HG02970 (cell line): ENCODE measurements around the gene ZNF777.

Experiments used
- ATAC-seq: cut with Tn5 transposase; IDR thresholded peaks from one replicate; pipeline ENCODE4 v1.9.1; 2021; ENCODE audit warnings: mild to moderate bottlenecking, moderate library complexity, moderate number of reproducible peaks; ENCODE audit not compliant: unreplicated experiment, low FRiP score

Gene ZNF777

DNA sequence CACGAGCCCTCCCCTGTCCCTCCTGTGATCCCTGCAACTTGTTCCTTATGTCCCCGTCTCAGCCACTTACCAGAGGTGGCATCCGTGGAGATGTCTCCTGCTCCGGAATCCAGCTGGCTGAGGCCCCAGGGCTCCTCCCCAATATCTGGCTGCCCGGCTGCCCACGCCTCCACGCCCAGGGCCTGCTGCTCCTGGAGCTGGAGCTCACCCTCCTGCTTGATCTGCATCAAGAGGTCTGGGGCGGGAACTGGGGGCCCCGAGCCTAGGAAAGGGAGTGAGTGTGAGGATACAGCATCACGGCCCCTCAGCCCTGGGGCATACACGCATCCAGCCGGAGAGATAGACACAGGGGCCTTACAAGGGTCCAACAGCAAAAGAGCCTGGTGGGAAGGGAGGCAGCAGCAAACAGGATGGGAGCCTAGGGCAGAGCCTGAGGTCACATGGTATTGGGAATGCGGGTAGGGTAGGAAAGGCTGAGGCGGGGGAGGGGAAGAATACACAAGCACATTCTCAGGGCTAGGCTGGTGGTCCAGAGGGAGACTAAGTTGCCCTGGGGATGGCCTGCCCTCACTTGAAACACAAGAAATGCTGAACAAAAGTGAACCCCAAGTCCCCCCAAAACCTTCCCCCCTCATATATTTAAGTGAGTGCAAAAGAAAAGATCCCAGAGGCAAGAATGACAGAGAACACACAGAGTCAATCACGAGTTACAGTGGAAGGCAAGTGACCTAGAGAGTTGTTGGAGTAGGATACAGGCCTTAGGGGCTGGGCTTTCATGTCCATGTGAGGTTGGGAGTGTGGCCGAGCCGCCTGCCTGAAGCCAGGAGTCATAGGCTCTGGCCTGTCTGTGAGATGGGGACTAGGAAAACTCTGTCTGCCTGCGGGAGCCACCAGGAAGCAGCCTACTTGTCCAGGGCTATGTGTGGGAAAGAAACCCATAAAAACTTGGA lies 16.9 kb upstream of the ZNF777 start:
- ATAC-seq = no peak

DNA sequence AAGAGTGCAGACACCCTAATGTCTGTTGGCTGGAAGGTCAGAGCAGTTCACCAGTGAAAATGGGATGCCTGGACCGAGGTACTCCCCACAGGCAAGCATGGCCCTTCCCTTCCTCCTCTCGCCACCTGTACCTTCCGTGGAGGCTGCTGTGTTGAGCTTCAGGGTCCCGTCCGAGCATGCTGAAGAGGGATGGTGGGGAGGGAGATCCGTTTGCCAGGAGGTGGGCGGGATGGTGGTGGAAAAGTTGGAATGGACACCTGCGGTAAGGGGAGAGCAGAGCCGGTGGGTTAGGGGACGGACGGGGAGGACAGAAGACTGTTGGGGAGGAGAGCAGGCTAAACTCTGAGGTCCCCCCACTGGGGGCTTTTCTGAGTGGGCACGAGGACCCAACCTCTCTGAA lies 15.9 kb upstream of the ZNF777 start:
- ATAC-seq = no peak

DNA sequence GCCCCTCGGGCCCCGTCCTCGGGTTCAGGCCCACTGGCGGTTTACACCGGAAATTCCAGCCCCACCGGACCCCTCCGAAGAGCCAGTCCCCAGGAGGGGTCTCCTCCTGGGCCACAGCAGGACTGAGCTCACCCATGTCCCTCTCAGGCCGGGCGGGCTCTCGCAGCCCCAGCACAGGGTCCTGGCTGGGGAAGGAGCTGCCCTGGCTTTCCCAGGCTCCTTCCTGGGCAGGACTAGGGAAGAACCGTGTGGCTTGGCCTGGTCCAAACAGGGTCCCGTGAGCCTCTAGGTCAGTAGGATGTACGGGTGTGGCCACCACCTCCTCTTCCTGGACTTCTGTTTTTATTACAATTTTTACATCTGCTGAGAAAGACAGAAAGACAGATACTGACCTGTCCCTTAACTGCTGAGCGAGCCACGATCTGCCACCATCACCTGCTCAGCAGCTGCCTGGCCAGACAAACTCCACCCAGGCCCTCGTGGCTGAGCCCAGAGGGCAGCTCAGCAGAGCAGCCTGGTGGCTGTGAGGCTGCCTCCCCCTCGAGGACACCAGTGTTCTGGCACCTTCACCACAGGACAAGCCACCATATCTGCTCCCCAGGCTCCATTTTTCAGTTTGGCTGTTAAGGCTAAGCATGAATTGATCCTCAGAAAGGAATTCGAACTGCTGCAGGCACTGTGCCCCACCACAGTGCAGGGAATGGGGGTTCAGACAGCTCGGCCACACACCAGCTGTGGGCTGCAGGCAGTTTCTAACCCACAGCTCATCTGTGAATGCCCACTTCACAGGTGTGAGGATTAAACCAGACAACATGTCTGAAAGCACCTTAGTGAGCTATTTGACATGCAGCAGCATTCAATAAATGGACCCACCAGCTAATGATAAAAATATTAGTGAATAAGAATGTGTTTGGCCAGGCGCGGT lies 14.5 kb upstream of the ZNF777 start:
- no peak for ATAC-seq

DNA sequence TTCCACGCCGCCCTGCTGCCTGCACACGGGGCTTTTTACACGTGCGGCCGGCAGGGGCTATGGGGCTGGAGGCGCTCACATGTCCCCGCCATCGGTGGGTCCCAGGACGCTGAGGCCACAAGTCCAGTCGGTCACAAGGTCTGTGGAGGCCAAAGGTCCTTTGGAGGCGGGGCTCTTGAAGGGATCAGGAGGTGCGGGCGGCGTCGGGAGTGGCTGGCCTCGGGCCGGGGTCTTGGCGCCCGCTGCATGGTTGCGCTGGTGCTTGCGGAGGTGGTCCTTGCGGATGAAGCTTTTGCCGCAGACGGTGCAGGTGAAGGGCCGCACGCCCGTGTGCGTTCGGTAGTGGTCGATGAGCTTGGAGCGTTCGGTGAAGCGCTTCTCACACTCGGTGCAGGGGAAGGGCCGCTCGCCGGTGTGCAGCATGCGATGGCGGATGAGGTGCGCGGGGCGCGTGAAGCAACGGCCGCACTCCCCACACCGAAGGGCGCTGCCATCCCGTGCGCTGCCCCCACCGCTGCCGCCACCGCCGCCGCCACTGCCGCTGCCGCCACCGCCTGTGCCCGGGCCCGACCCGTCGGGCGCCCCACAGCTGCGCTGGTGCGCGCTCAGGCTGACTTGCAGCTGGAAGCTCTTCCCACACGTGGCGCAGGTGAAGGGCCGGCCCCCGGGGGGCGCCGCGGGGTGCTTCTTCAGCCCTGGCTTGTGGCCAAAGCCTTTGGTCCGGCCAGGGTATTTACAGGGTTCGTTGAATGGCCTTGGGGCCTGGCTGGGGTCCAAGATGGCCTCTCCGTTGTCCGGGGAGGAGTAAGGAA lies 13.7 kb upstream of the ZNF777 start:
- no peak for ATAC-seq

DNA sequence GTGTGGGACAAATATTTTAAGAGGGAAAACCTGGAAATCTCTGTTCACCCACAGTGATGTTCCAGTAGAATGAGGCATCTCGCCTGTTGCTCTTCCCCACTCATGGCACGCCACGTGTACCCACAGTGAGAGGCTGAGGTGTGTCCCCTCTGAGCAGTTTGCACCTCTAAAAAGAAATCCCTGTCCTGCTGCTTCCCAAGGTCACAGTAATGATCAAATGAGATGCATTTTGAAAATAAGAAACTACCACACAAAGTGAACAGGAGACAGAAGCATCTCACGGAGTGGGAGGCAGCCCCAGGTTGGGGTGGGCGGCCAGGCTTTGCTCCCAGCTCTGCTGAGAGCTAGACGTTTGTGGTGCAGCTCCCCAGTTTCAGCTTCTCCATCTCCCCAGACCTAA lies 12.4 kb upstream of the ZNF777 start:
- no peak for ATAC-seq

DNA sequence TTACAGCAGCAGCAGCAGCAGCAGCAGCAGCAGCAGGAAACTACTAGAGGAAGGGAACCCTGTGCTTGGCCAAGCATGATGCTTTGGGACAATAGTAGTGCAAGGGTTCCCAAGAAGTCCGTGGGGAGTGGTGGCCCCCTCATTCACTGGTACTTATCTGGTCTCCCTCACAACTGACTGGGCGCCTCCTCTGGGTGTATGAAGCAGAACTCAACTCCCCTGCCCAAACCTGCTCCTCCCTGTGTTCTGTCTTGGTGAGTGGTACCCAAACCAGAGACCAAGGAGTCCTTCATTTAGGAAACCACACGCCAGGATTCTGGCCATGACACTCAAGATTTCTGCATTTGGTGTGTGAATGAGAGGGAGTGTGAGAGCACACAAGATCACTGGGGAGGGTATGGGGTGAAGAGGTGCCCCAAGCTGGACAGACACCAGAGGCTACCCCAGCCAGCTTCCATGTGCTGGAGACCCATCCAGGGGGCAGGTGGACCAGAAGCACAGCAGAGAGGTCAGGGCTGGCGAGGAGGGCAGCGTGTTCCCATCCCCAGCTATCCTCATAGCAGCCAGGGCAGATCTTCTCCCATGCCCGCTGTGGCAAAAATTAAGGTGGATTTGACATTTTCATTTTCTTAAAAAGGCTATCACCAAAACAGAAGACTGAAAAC lies 10.6 kb upstream of the ZNF777 start:
- ATAC-seq = no peak

DNA sequence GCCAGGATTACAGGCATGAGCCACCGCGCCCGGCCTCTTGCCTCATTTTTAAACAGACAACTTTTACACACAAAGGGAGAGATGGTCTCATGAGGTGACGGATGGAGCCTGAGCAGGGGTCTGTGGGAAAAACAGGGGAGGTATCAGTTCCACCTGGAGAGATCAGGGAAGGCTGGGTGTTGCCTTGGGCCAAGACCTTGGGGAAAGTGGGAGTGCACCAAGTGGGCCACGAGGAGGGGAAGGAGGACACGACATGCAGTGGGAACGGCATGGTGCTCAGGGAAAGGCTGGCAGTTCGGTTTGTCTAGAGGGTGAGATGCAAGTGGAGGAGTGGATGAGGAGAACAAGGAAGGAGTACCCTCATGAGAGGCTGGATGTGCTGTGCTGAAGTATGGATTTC lies 8.9 kb upstream of the ZNF777 start:
- no peak for ATAC-seq

DNA sequence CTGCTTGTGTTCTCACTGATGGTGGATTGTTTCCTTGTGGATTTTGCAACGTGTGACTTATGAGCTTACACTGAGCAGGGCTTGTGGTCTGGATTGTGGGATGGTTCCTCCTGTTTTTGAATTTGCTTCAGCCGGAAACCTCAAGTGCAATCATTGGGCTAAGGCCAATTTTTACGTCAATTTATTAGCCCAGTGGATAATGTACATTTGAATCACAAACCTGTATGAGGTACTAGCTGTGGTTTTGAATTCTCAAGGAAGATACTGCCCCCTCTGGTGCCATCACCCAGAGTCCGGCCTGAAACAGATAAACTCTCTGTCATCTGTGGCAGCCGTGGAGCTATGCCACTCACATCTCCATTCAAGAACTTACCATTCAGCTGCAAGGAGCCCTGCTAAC lies 7.3 kb upstream of the ZNF777 start:
- no peak for ATAC-seq

DNA sequence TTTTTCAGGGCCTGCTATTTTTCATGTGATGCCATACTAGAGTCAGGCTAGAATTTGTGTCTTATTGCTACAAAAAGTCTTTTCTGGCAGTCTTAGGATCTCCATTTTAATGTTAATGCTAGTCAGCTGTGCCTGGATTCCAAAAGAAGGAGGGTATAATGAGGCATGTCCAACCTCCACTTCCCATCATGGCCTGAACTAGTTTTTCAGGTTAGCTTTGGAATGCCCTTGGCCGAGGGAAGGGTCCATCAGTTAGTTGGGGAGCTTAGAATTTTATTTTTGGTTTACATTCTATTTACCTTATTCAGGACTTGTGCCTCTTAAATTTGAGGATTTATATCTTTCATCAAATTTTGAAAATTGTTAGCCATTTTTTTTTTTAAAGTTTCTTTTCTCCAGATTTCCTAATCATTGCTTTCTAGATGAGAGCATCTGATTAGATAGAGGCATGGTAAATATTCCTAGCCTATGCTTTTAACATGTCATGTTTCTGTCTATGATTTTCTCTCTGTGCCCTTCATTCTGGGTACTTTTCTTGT lies 6.5 kb upstream of the ZNF777 start:
- no peak for ATAC-seq

DNA sequence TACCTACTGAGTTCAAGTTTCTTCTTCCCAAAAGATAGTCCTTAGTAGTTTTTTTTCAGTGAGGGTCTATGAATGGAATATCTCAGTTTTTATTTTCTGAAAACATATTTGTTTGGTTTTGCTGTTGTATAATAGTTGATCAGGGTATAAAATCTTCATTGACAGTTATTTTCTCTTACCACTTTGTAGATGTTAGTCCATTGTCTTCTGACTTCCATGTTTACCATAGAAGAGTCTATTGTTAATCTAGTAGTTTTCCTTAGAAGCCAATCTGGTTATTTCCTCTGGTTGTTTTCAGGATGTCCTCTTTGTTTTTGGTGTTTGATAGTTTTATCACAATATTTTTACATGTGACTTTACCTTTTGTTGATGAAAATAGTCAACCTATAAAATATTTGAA lies 5.5 kb upstream of the ZNF777 start:
- no peak for ATAC-seq

DNA sequence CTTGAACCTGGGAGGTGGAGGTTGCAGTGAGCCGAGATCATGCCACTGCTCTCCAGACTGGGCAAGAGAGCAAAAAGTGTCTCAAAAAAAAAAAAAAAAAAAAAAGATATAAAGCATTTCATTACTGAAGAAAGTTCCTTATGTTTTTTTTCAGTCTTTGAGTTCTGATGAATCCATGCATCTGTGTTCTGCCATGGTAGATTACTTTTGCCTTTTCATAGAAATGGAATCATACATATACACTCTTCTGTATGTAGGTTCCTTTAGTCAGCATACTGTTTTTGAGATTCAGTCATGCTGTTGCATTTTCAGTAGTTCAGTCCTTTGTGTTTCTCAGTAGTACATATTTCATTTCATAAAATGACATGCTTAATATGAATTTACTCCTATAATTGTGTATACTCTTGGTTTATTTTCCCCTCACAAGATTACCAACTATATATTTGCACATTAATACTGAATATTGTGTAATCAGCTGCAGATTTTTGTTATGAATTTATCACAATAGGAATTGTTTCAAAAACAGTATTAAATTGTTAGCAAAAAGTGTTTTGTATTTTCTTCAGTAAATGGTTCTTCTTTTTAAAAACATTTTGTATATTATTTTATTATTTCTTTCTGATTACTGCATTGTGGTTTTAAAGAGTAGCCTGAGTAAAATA lies 2.8 kb upstream of the ZNF777 start:
- ATAC-seq = no peak

DNA sequence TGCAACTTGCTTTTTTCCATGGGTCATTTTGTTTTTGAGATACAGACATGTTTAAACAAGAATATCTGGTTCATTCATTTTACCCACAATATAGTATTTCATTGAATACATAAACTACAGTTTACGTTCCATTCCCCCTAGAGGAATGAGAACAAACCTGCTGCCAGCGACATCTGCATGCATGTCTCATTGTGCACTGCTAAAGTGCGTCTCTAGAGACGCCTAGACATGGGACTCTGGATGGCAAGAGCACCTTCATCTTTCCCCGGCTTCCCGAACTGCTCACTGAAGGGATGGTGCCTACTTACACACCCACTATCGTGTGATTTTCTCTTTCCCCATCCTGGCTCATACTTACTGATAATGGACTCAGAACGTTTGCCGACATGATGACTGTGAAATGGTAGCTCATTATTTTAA lies 1.2 kb upstream of the ZNF777 start:
- ATAC-seq = no peak

DNA sequence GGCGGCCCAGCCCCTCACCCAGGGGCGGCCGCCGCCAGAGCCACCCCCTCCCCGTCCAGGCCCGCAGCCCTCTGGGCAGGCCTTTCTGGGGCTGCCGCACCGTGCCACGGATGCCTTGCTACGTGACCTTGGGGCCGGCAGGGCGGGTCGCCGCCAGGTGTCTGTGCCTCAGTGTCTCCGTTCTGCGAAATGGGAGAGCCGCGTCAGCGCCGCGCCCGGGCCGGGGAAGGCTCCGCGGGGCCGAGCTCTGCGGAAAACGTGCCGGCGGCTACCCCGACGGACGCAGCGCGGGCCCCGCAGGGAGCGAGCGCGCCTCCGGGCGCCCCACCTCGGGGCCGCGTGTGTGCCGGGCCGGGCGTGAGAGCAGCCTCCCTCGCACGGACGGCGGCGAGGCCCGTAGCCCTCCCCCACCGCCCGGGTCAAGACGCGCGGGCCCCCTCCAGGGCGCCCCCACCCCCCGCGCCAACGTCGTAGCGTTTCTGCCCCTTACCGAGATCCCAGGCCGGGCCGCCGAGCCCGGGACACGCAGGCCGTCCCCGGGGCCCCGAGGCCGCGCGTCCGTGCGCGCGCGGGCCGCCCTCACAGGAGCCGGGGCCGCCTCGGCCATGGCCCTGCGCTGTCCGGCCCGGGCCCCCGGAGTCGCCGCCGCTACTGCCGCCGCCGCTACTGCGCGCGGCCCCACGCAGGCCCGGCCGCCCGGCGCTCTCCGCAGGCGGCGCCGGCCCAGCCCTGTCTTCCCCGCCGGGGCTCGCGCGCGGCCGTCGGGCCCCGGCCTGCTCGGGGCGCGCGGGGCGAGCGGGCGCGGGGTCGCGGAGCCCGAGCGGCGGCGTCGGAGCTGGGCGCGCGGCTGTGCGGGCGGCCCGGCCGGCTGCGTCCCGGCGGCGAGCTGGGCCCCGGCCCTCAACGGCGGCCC lies 1.1 kb downstream of the ZNF777 start:
- peak; percentile 37 for ATAC-seq

DNA sequence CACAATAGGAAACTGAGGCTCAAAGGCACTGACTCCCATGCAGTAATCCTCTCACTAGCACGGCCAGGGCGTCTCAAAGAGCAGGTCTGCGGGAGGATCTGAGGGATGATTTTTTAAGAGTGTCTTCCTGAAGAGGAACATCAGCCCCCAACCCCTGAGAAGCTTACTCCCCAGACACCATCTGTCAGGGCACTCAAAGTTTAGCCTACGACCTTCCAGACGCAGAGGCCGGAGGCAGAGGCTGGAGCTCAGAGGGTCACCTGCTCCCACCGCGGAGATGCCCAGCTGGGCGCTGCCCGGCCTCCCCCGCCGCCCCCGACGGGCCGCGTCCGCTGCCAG lies 1.7 kb downstream of the ZNF777 start:
- no peak for ATAC-seq

DNA sequence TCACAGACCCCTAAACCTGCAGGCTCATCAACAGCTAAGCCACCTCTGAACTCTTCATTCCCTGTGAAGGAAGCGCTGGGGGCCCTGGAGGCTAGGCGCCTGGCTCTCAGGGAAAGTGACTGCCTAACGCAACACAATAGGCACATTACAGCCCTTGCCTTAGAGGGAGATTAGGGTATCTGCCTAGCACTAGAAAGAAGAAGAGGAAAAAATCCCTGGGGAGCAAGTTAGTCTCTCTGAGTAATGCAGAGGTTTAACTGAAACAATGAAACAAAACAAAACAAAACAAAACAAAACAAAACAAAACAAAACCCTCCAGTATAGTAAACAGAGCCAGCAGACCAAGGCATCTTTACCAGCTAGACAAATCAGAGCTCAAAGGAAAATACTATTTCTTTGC lies 2.6 kb downstream of the ZNF777 start:
- ATAC-seq = no peak

DNA sequence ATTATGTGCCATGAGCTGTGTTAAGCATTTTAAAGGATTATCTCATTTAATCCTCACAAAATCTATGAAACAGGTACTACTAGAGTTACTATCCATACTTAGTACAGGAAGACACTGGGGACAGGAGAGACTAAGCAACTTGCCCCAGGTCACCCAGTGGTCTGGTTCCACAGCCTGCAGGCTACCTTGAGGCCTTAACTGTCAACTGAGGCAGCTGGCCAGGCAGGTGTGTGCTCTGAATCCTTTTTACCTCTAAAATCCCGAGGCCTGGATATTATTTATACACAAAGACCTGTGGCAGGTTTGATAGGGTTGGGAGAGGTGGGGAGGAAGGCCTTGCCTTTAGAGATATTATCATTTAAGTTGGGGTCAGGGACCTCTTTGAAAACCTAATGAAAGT lies 3.1 kb downstream of the ZNF777 start:
- no peak for ATAC-seq

DNA sequence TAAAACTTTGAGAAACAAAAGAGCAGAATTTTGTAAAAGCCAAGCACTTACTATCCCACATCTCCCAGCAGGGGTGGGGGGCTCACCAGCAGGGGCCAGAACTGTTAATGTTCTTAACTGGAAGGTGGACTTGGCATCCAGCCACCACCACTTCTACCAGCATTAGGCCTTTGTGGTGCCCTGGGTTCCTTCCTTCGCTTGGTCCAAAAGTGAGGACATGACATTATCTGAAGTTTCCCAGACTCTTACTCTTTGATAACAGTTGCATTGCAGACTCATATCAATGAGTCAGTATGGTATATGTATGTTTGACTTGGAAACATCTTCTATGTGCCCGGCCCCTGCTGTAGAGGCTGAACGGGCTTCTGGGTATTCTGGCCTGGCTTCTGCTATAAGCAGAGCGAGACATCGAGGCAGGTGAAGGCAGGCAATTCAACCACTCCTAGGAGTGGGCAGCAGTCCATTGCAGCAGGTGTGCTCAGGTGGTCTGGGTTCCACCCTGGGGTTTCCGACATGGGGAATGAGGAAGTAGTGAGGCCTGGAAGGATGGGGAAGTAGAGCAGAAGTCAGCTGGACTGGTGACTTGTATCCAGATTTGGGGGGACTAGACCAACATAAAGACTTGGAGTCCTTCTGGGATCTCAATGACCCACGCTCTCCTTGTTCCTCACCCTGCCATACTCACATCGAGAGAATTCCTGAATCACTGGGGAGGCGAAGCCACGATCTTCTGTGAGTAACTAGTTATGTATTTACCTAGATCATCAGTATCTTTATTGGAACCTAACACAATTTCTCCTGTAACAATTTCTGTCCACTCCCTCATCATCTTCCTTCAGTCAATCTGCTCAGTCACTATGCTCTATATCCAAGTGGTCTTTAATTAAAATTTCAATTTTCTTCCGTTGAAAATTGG lies 4.1 kb downstream of the ZNF777 start:
- ATAC-seq = no peak
